Measurements from ENCODE around the gene CALD1. TPM values are rescaled to one million over a fixed set of nuclear protein-coding genes. Genes with fewer than 3 reads are reported as not detected.
A peak's percentile ranks its signal among the peaks of the same experiment; 100 is the strongest.

The CALD1 gene
- total and polyA plus RNA-seq, 11 donors: 89.6 to 186 (median 125) TPM

- no peak for DNase-seq
- intact Hi-C loops (cut with DNase I): loop anchor here in 1 of 10 donors (10.0 kb wide), 1 partner anchor 145 kb away; no protein-coding TSS in a partner anchor
- H3K27ac ChIP-seq: peak overlapping the region in 1 of 12 donors; percentile 77
These were observed 70.6 kb downstream of the CALD1 start for GRCh38 chr7:134850066-134850465.

GRCh38 chr7:134851141-134851540 lies 71.7 kb downstream of the CALD1 start:
- intact Hi-C loops (cut with DNase I): loop anchor here in 1 of 10 donors (10.0 kb wide), 1 partner anchor 146 kb away; no protein-coding TSS in a partner anchor
- WGBS, 4 donors: 76 to 79% (median 77%) methylated on average over 3 of the region's 3 CpGs
- peaks cover 4 to 72% (median 41%) of the 10 kb centered on the region in 12 donors for H3K4me1 ChIP-seq

More at GRCh38 chr7:134850066-134850465, 70.6 kb downstream of the CALD1 start:
- TF ChIP-seq CTCF (IDR thresholded peaks at IDR 0.05) (no peak), POLR2A (IDR thresholded peaks at IDR 0.05) (no peak)
- Histone ChIP-seq H3K9me3 (no peaks in the 10 kb centered on the region), H3K36me3 (peaks cover 0 to 38% (median 9%) of the 10 kb centered on the region in 9 donors), H3K4me1 (peaks cover 2 to 72% (median 36%) of the 10 kb centered on the region in 12 donors), H3K4me3 (no peak overlapping the region), H3K27me3 (no peaks in the 10 kb centered on the region)
- no peak for ATAC-seq
- WGBS, 4 donors: 68 to 80% (median 76%) methylated on average over 2 of the region's 2 CpGs

GRCh38 chr7:134852625-134853024 lies 73.2 kb downstream of the CALD1 start:
- 56 to 71% (median 64%) methylated on average over 2 of the region's 2 CpGs for WGBS, 4 donors
- TF ChIP-seq POLR2A (IDR thresholded peaks at IDR 0.05) (no peak), CTCF (IDR thresholded peaks at IDR 0.05) (no peak)
- DNase-seq (no peak), ATAC-seq (no peak)
- intact Hi-C loops (cut with DNase I): loop anchor here in 1 of 10 donors (10.0 kb wide), 1 partner anchor 148 kb away; no protein-coding TSS in a partner anchor
- no peaks in the 10 kb centered on the region for H3K27me3 ChIP-seq
- no peaks in the 10 kb centered on the region for H3K9me3 ChIP-seq
- H3K4me1 ChIP-seq: peaks cover 4 to 72% (median 40%) of the 10 kb centered on the region in 12 donors
- peaks cover 0 to 21% (median 0%) of the 10 kb centered on the region in 9 donors for H3K36me3 ChIP-seq
- H3K27ac ChIP-seq: peak overlapping the region in 6 of 12 donors; percentile 4 to 77 (median 17)
- no peak overlapping the region for H3K4me3 ChIP-seq

More at GRCh38 chr7:134851141-134851540, 71.7 kb downstream of the CALD1 start:
- TF ChIP-seq CTCF (IDR thresholded peaks at IDR 0.05) (no peak), POLR2A (IDR thresholded peaks at IDR 0.05) (no peak)
- Histone ChIP-seq H3K9me3 (no peaks in the 10 kb centered on the region), H3K27me3 (no peaks in the 10 kb centered on the region), H3K36me3 (peaks cover 0 to 29% (median 0%) of the 10 kb centered on the region in 9 donors), H3K4me3 (no peak overlapping the region), H3K27ac (peak overlapping the region in 2 of 12 donors; percentile 4 to 77)
- ATAC-seq (no peak), DNase-seq (no peak)

GRCh38 chr7:134854816-134855215 lies 75.4 kb downstream of the CALD1 start:
- H3K4me1 ChIP-seq: peaks cover 4 to 73% (median 42%) of the 10 kb centered on the region in 12 donors
- H3K36me3 ChIP-seq: peaks cover 0 to 13% (median 0%) of the 10 kb centered on the region in 9 donors
- 24 to 35% (median 31%) methylated on average over 3 of the region's 3 CpGs for WGBS, 4 donors
- peak in 3 of 4 donors; percentile 38 to 65 (median 62) for ATAC-seq
- H3K9me3 ChIP-seq: no peaks in the 10 kb centered on the region
- peak overlapping the region in 8 of 12 donors; percentile 1 to 75 (median 64) for H3K27ac ChIP-seq
- no peak overlapping the region for H3K4me3 ChIP-seq
- DNase-seq: peak in 3 of 5 donors; percentile 37 to 47 (median 41)
- intact Hi-C loops (cut with DNase I): loop anchor here in 1 of 10 donors (10.0 kb wide), 1 partner anchor 150 kb away; no protein-coding TSS in a partner anchor
- TF ChIP-seq POLR2A (IDR thresholded peaks at IDR 0.05) (no peak), CTCF (IDR thresholded peaks at IDR 0.05) (no peak)
- no peaks in the 10 kb centered on the region for H3K27me3 ChIP-seq
